ENCODE measurements around the gene ASB4.
A peak's percentile ranks its signal among the peaks of the same experiment; 100 is the strongest.

- TF ChIP-seq CTCF (conservative IDR thresholded peaks at IDR 0.05; ENCODE audit: low read depth in 2 of 2) (peak; percentile 86 to 90), EZH2 (IDR thresholded peaks at IDR 0.05; ENCODE audit: low read depth, unreplicated experiment) (no peak), REST (IDR thresholded peaks at IDR 0.05; ENCODE audit: unreplicated experiment) (no peak), POLR2AphosphoS5 (IDR thresholded peaks at IDR 0.05; ENCODE audit: low read depth) (no peak)
Observed at GRCh38 chr7:95511716-95512260, 26.0 kb downstream of the ASB4 start.

All from GM23338 (cell line).